Stomach (tissue), 4 donors: Measurements from ENCODE around the gene GRXCR1.
A peak's percentile ranks its signal among the peaks of the same experiment; 100 is the strongest.

Experiments used
- CTCF ChIP-seq, 7 experiments: fragments of 450-650 bp in 4 of 7; fragments of 200-600 bp in 3 of 7; sonication (generic) in 3 of 7; IDR thresholded peaks; one replicate each; pipeline ENCODE4 v1.5.1; 2016 to 2019; ENCODE audit warnings: antibody characterized with exemption in 7 of 7, control low read depth in 2 of 7, mild to moderate bottlenecking in 1 of 7
- POLR2A ChIP-seq, 4 donors: fragments of 450-650 bp; IDR thresholded peaks; one replicate each; pipeline ENCODE4 v1.6.1; 2016; ENCODE audit warnings: antibody characterized with exemption in 4 of 4, control low read depth in 2 of 4, mild to moderate bottlenecking in 1 of 4, moderate library complexity in 1 of 4
- POLR2AphosphoS5 ChIP-seq, 3 donors: sonication (generic); formaldehyde crosslinking; IDR thresholded peaks; one replicate each; pipeline ENCODE4 v1.6.1; 2016; ENCODE audit warnings: antibody characterized with exemption in 3 of 3

GRCh38 chr4:42995343-42995944, 102.9 kb downstream of the GRXCR1 start:
- no peak for TF ChIP-seq POLR2A (IDR thresholded peaks at IDR 0.05)
- peak in 5 of 7 experiments; percentile 30 to 57 (median 53) for TF ChIP-seq CTCF (IDR thresholded peaks at IDR 0.05)
- TF ChIP-seq POLR2AphosphoS5 (IDR thresholded peaks at IDR 0.05) = no peak
